ENCODE results near the gene NPC1L1.

NPC1L1 gene

GRCh38 chr7:44469461-44470134, 71.5 kb downstream of the NPC1L1 start:
- DNase-seq = no peak

- DNase-seq = no peak
These were observed 73.9 kb downstream of the NPC1L1 start for GRCh38 chr7:44467217-44467548.

GRCh38 chr7:44466300-44467216, 74.6 kb downstream of the NPC1L1 start:
- DNase-seq = no peak

- DNase-seq = no peak
These were observed 75.6 kb downstream of the NPC1L1 start for GRCh38 chr7:44465490-44465889.

GRCh38 chr7:44463169-44463808, 77.8 kb downstream of the NPC1L1 start:
- no peak for DNase-seq

Measured in NCI-H1048 (cell line).